ENCODE results near the gene VIPAS39.

DNA sequence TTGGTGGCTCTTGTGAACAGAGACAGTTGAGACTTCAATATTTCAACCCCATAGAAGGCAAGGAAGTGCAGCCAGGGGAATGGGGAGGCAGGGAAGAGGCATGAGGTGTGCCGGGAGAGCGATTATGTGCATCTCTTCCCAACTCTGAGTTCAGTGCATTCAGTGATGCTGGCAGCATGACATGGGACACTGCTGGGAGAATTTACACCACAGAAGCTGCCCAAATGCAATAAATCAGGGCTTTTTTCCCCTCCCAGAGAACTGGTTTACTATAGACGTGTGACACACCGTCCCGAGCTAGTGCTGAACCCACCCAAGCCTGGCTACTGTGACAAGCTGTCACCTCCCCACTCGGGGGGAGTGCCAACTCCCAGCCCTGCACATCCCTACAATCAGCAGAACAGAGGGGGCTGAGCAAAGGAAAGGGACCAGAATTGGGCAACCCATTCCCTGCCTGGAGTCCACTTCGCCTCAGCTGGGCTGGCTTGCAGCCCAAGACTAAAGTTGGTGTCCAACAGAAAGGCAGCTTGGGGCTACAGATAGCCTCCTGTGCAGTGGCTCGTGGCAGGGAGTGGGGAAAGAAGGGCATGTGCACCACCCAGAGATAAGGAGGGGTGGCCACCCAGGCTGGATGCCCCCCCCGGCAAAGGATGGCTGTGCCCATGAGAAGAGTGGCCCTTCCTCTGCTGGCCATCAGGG, 17.2 kb upstream of the VIPAS39 start:
- TF ChIP-seq, protein P1, sequence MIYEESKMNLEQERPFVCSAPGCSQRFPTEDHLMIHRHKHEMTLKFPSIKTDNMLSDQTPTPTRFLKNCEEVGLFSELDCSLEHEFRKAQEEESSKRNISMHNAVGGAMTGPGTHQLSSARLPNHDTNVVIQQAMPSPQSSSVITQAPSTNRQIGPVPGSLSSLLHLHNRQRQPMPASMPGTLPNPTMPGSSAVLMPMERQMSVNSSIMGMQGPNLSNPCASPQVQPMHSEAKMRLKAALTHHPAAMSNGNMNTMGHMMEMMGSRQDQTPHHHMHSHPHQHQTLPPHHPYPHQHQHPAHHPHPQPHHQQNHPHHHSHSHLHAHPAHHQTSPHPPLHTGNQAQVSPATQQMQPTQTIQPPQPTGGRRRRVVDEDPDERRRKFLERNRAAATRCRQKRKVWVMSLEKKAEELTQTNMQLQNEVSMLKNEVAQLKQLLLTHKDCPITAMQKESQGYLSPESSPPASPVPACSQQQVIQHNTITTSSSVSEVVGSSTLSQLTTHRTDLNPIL (CRISPR knock-in tag; IDR thresholded peaks at IDR 0.05; ENCODE audit: low read depth): no peak
- TF ChIP-seq ZNF70 (CRISPR knock-in tag; IDR thresholded peaks at IDR 0.05) (no peak), ZNF565 (CRISPR knock-in tag; conservative IDR thresholded peaks at IDR 0.05; ENCODE audit: low read depth) (no peak), GLIS3 (CRISPR knock-in tag; IDR thresholded peaks at IDR 0.05) (no peak), OSR1 (CRISPR knock-in tag; IDR thresholded peaks at IDR 0.05) (no peak), PPARA (CRISPR knock-in tag; IDR thresholded peaks at IDR 0.05; ENCODE audit: borderline replicate concordance) (no peak), TOX (CRISPR knock-in tag; IDR thresholded peaks at IDR 0.05; ENCODE audit: borderline replicate concordance) (no peak), ZFP3 (CRISPR knock-in tag; IDR thresholded peaks at IDR 0.05) (no peak)
- TF ChIP-seq, protein P2, sequence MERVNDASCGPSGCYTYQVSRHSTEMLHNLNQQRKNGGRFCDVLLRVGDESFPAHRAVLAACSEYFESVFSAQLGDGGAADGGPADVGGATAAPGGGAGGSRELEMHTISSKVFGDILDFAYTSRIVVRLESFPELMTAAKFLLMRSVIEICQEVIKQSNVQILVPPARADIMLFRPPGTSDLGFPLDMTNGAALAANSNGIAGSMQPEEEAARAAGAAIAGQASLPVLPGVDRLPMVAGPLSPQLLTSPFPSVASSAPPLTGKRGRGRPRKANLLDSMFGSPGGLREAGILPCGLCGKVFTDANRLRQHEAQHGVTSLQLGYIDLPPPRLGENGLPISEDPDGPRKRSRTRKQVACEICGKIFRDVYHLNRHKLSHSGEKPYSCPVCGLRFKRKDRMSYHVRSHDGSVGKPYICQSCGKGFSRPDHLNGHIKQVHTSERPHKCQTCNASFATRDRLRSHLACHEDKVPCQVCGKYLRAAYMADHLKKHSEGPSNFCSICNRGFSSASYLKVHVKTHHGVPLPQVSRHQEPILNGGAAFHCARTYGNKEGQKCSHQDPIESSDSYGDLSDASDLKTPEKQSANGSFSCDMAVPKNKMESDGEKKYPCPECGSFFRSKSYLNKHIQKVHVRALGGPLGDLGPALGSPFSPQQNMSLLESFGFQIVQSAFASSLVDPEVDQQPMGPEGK (CRISPR knock-in tag; IDR thresholded peaks at IDR 0.05; ENCODE audit: borderline replicate concordance): no peak

Data from SK-N-SH treated with all-trans-retinoic acid at 6 μM for 48 hours (cell line).